H9 (cell line): Measurements from ENCODE around the gene TNRC6A. TPM values are rescaled to one million over a fixed set of nuclear protein-coding genes. Genes with fewer than 3 reads are reported as not detected.

Experiments used
- DNase-seq: peaks from one replicate; pipeline ENCODE4 v3.0.0-alpha.2; 2017
- H2AFZ ChIP-seq: one replicate; pipeline ENCODE4 v1.6.1; 2013; ENCODE audit warnings: mild to moderate bottlenecking, low read length, control low read depth, moderate library complexity
- H2AK5ac ChIP-seq: 2 replicates; pipeline ENCODE4 v1.6.1; 2013; ENCODE audit warnings: low read length, control low read depth, mixed read lengths; ENCODE audit not compliant: insufficient read length
- H2BK120ac ChIP-seq: one replicate; pipeline ENCODE4 v1.6.1; 2013; ENCODE audit warnings: low read depth, mild to moderate bottlenecking, low read length, control low read depth, inconsistent platforms; ENCODE audit not compliant: poor library complexity, severe bottlenecking
- H2BK12ac ChIP-seq: 2 replicates; pipeline ENCODE4 v1.6.1; 2013; ENCODE audit warnings: low read length, control low read depth, mixed read lengths, low read depth; ENCODE audit not compliant: insufficient read length
- H2BK15ac ChIP-seq: 2 replicates; pipeline ENCODE4 v1.6.1; 2013; ENCODE audit warnings: low read depth, low read length, control low read depth
- H2BK20ac ChIP-seq: one replicate; pipeline ENCODE4 v1.6.1; 2013; ENCODE audit warnings: low read depth, mild to moderate bottlenecking, low read length, control low read depth, inconsistent platforms; ENCODE audit not compliant: poor library complexity, severe bottlenecking
- H2BK5ac ChIP-seq: 2 replicates; pipeline ENCODE4 v1.6.1; 2013; ENCODE audit warnings: low read length, control low read depth, mixed read lengths; ENCODE audit not compliant: insufficient read length
- H3K14ac ChIP-seq: 2 replicates; pipeline ENCODE4 v1.6.1; 2013; ENCODE audit warnings: low read length, control low read depth; ENCODE audit not compliant: insufficient read depth
- H3K18ac ChIP-seq: 2 replicates; pipeline ENCODE4 v1.6.1; 2013; ENCODE audit warnings: low read depth, mild to moderate bottlenecking, mixed read lengths, low read length, control low read depth; ENCODE audit not compliant: insufficient read length
- H3K23ac ChIP-seq: 2 replicates; pipeline ENCODE4 v1.6.1; 2013; ENCODE audit warnings: low read length, control low read depth, mixed read lengths, low read depth; ENCODE audit not compliant: insufficient read length
- H3K23me2 ChIP-seq: 2 replicates; pipeline ENCODE4 v1.6.1; 2013; ENCODE audit warnings: low read depth, mild to moderate bottlenecking, mixed read lengths, low read length, control low read depth; ENCODE audit not compliant: insufficient read length, poor library complexity, severe bottlenecking
- H3K27ac ChIP-seq: 2 replicates; pipeline ENCODE4 v1.5.1; 2013; ENCODE audit warnings: low read length, control low read depth, mixed read lengths, low read depth; ENCODE audit not compliant: insufficient read length
- H3K27me3 ChIP-seq: 2 replicates; pipeline ENCODE4 v1.6.1; 2013; ENCODE audit warnings: low read length, control low read depth, inconsistent platforms; ENCODE audit not compliant: insufficient read depth
- H3K4ac ChIP-seq: 2 replicates; pipeline ENCODE4 v1.6.1; 2013; ENCODE audit warnings: low read depth, mild to moderate bottlenecking, control low read depth, inconsistent platforms, low read length, moderate library complexity
- H3K4me1 ChIP-seq: 2 replicates; pipeline ENCODE4 v1.6.1; 2013; ENCODE audit warnings: low read length, control low read depth, inconsistent platforms; ENCODE audit not compliant: insufficient read depth
- H3K4me2 ChIP-seq: 2 replicates; pipeline ENCODE4 v1.6.1; 2013; ENCODE audit warnings: low read length, control low read depth, mixed read lengths; ENCODE audit not compliant: insufficient read length, insufficient read depth
- H3K56ac ChIP-seq: 2 replicates; pipeline ENCODE4 v1.6.1; 2013; ENCODE audit warnings: low read depth, mild to moderate bottlenecking, mixed read lengths, low read length, control low read depth; ENCODE audit not compliant: insufficient read length
- H3K79me1 ChIP-seq: 2 replicates; pipeline ENCODE4 v1.6.1; 2013; ENCODE audit warnings: low read depth, mild to moderate bottlenecking, moderate library complexity, low read length, control low read depth, inconsistent platforms; ENCODE audit not compliant: insufficient read depth, poor library complexity, severe bottlenecking
- H3K79me2 ChIP-seq: 2 replicates; pipeline ENCODE4 v1.6.1; 2013; ENCODE audit warnings: low read length, control low read depth, inconsistent platforms; ENCODE audit not compliant: insufficient read depth
- H3K9ac ChIP-seq: 2 replicates; pipeline ENCODE4 v1.6.1; 2013; ENCODE audit warnings: low read length, control low read depth, mixed read lengths; ENCODE audit not compliant: insufficient read length; ENCODE audit errors: extremely low read depth
- H3K9me3 ChIP-seq: one replicate; pipeline ENCODE4 v1.6.1; 2013; ENCODE audit warnings: low read depth, low read length, inconsistent platforms; ENCODE audit not compliant: control insufficient read depth
- H3T11ph ChIP-seq: one replicate; pipeline ENCODE4 v1.6.1; 2013; ENCODE audit warnings: mild to moderate bottlenecking, low read length, control low read depth, inconsistent platforms
- H4K20me1 ChIP-seq: one replicate; pipeline ENCODE4 v1.6.1; 2013; ENCODE audit not compliant: control insufficient read depth, insufficient read length, insufficient read depth
- H4K5ac ChIP-seq: 2 replicates; pipeline ENCODE4 v1.6.1; 2013; ENCODE audit warnings: low read depth, mild to moderate bottlenecking, mixed read lengths, low read length, control low read depth; ENCODE audit not compliant: insufficient read length
- H4K8ac ChIP-seq: replicated peaks from 2 replicates; pipeline ENCODE4 v1.6.1; 2013; ENCODE audit warnings: low read length, control low read depth, mixed read lengths, low read depth; ENCODE audit not compliant: insufficient read length
- H4K91ac ChIP-seq: 2 replicates; pipeline ENCODE4 v1.6.1; 2013; ENCODE audit warnings: low read depth, mild to moderate bottlenecking, moderate library complexity, mixed read lengths, low read length, control low read depth; ENCODE audit not compliant: insufficient read length
- H3K27ac Mint-ChIP-seq, 3 experiments: 2 replicates in 2 of 3; 3 replicates in 1 of 3; pipeline ENCODE4 v1.8.0; 2020 to 2021; ENCODE audit warnings: mixed read lengths in 3 of 3, mild to moderate bottlenecking in 1 of 3, moderate library complexity in 1 of 3
- H3K27me3 Mint-ChIP-seq: 2 replicates; pipeline ENCODE4 v1.8.0; 2021; ENCODE audit warnings: low read depth, mild to moderate bottlenecking, moderate library complexity, mixed read lengths
- H3K36me3 Mint-ChIP-seq, 3 experiments: 2 replicates in 2 of 3; 3 replicates in 1 of 3; pipeline ENCODE4 v1.8.0; 2020 to 2021; ENCODE audit warnings: low read depth in 3 of 3, mixed read lengths in 3 of 3; ENCODE audit not compliant: insufficient read depth in 1 of 3
- H3K4me1 Mint-ChIP-seq, 2 experiments: 2 replicates each; pipeline ENCODE4 v1.8.0; 2020; ENCODE audit warnings: mixed read lengths in 2 of 2
- H3K4me3 Mint-ChIP-seq, 2 experiments: 2 replicates in 1 of 2; 3 replicates in 1 of 2; pipeline ENCODE4 v1.8.0; 2020 to 2021; ENCODE audit warnings: mild to moderate bottlenecking in 2 of 2, mixed read lengths in 2 of 2, moderate library complexity in 1 of 2
- H3K9me3 Mint-ChIP-seq, 2 experiments: 2 replicates in 1 of 2; 3 replicates in 1 of 2; pipeline ENCODE4 v1.8.0; 2020; ENCODE audit warnings: mild to moderate bottlenecking in 2 of 2, mixed read lengths in 2 of 2, moderate library complexity in 1 of 2
- CTCF ChIP-seq: fragments of 200-600 bp; sonication (generic); conservative IDR thresholded peaks from 3 replicates; pipeline ENCODE4 v1.8.0; 2021; ENCODE audit warnings: antibody characterized with exemption, mild to moderate bottlenecking
- WGBS: extraction: QIAGEN DNeasy Blood & Tissue Kit; methylation state at CpG from one replicate; pipeline ENCODE4 v1.1.7; 2013; ENCODE audit warnings: missing lambda C conversion rate, low lambda C conversion rate, mixed read lengths; ENCODE audit not compliant: insufficient read length; ENCODE audit errors: extremely low coverage; 5-methylcytosine and 5-hydroxymethylcytosine counted together
- total RNA-seq: library from RNA; stranded (reverse); gene quantifications from 2 replicates; pipeline ENCODE4 v1.2.1, GENCODE V29; 2021

The TNRC6A gene
- total RNA-seq, 1 experiment from 2014 or later, result 114 TPM

GRCh38 chr16:24873028-24873427, 143.6 kb downstream of the TNRC6A start:
- Histone ChIP-seq H3K9me3 (no peaks in the 10 kb centered on the region), H3T11ph (no peak overlapping the region), H3K79me2 (no peaks in the 10 kb centered on the region), H2BK12ac (no peak overlapping the region), H4K8ac (no peak overlapping the region), H3K56ac (no peak overlapping the region), H2BK15ac (no peak overlapping the region), H3K18ac (no peak overlapping the region), H3K23me2 (no peaks in the 10 kb centered on the region), H4K91ac (no peak overlapping the region), H4K5ac (no peak overlapping the region), H3K27me3 (no peaks in the 10 kb centered on the region), H2AFZ (no peak overlapping the region), H3K14ac (no peak overlapping the region), H3K9ac (no peak overlapping the region), H3K23ac (no peak overlapping the region), H3K4me2 (no peak overlapping the region), H2BK5ac (no peak overlapping the region), H3K4ac (no peak overlapping the region), H4K20me1 (no peaks in the 10 kb centered on the region), H2AK5ac (no peak overlapping the region), H2BK120ac (no peak overlapping the region), H3K79me1 (no peaks in the 10 kb centered on the region), H3K27ac (no peak overlapping the region), H3K4me1 (no peaks in the 10 kb centered on the region), H2BK20ac (no peak overlapping the region)
- TF ChIP-seq CTCF, result no peak
- H3K36me3 Mint-ChIP-seq, result no peaks in the 10 kb centered on the region
- WGBS, result no CpG with 5 or more reads among the region's 2 CpGs
- no peak overlapping the region for H3K27ac Mint-ChIP-seq
- no peaks in the 10 kb centered on the region for H3K9me3 Mint-ChIP-seq
- H3K4me1 Mint-ChIP-seq, result no peaks in the 10 kb centered on the region
- H3K27me3 Mint-ChIP-seq, result peaks cover 2% of the 10 kb centered on the region
- DNase-seq, result no peak
- H3K4me3 Mint-ChIP-seq, result no peak overlapping the region
